ENCODE data around the gene TTC4. TPM values are rescaled to one million over a fixed set of nuclear protein-coding genes. Genes with fewer than 3 reads are reported as not detected.

TTC4 gene
- total RNA-seq, 1 donor from 2014 or later: 20.6 TPM

DNA sequence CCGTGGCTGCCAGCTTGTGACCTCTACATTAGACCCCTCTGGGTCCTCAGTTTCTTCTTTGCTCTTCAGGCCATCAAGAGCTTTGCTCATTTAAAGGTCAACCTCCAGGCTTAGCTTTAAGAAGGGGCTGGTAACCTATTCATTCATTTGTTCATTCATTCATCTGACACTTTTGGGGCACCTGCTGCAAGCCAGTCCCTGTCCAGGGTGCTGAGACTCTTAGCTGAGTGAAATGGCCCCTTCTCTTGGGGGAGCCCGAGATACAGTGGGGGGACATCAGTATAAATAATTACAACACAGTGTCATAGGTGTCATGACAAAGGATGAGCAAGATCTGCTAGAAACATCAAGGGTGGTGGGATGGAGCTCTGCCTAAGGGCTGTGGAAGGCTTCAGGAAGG, 10.5 kb upstream of the TTC4 start:
- H3K36me3 ChIP-seq: peaks cover 0 to 19% of the 10 kb centered on the region in 2 donors
- no peaks in the 10 kb centered on the region for H3K27me3 ChIP-seq
- no peaks in the 10 kb centered on the region for H3K4me1 ChIP-seq
- TF ChIP-seq, protein P1, sequence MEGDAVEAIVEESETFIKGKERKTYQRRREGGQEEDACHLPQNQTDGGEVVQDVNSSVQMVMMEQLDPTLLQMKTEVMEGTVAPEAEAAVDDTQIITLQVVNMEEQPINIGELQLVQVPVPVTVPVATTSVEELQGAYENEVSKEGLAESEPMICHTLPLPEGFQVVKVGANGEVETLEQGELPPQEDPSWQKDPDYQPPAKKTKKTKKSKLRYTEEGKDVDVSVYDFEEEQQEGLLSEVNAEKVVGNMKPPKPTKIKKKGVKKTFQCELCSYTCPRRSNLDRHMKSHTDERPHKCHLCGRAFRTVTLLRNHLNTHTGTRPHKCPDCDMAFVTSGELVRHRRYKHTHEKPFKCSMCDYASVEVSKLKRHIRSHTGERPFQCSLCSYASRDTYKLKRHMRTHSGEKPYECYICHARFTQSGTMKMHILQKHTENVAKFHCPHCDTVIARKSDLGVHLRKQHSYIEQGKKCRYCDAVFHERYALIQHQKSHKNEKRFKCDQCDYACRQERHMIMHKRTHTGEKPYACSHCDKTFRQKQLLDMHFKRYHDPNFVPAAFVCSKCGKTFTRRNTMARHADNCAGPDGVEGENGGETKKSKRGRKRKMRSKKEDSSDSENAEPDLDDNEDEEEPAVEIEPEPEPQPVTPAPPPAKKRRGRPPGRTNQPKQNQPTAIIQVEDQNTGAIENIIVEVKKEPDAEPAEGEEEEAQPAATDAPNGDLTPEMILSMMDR (IDR thresholded peaks at IDR 0.05): no peak
- intact Hi-C loops (cut with DNase I): no loop called here
- H3K4me3 ChIP-seq: no peak overlapping the region
- no peaks in the 10 kb centered on the region for H3K9me3 ChIP-seq
- no peak for DNase-seq (ENCODE audit: low spot score in 2 of 2)
- no peak overlapping the region for H3K27ac ChIP-seq

DNA sequence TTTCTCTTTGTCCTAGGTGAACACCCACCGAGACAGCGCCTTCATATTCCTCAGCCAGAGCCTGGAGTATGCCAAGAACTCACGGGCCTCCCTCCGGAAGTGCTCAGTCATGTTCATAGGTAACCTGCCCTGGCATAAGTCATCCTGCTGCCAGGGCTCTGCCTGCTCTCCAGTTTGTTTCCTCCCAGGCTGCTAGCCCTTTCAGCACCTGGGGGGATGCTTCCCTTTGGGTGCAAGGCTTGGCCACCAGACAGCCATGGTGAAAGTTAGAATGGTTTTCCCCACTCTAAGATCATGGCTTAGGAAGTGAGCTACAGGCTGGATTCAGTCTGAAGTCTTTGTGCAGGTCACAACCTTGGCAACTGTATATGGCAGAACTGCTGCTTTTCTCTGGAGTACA, 9.2 kb upstream of the TTC4 start:
- Histone ChIP-seq H3K4me1 (no peaks in the 10 kb centered on the region), H3K27ac (no peak overlapping the region), H3K9me3 (no peaks in the 10 kb centered on the region), H3K36me3 (peaks cover 0 to 15% of the 10 kb centered on the region in 2 donors), H3K4me3 (no peak overlapping the region), H3K27me3 (no peaks in the 10 kb centered on the region)
- intact Hi-C loops (cut with DNase I): no loop called here
- no peak for DNase-seq (ENCODE audit: low spot score in 2 of 2)
- TF ChIP-seq, protein P1 (IDR thresholded peaks at IDR 0.05): no peak

DNA sequence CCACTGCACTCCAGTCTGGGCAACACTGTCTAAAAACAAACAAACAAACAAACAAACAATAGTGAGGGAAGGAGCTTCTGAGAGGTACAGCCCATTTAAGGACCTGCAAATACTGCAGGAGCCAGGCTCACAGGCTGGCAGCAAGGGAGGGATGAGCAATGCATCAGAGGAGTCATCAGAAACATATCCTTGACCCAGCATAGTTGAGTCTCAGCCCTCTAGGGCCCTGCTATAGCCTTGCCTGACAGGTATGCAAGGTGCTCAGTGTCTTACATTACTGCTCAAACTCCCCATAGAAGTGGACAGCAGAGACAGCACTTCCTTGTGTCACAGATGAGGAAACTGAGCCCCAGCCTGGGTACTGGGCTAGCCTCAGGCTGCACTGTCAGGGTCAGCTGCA, 7.3 kb upstream of the TTC4 start:
- no peak for DNase-seq (ENCODE audit: low spot score in 2 of 2)
- H3K4me1 ChIP-seq: no peaks in the 10 kb centered on the region
- peaks cover 0 to 12% of the 10 kb centered on the region in 2 donors for H3K36me3 ChIP-seq
- no peak overlapping the region for H3K27ac ChIP-seq
- TF ChIP-seq, protein P1 (IDR thresholded peaks at IDR 0.05): no peak
- no peaks in the 10 kb centered on the region for H3K27me3 ChIP-seq
- no peak overlapping the region for H3K4me3 ChIP-seq
- intact Hi-C loops (cut with DNase I): no loop called here
- H3K9me3 ChIP-seq: no peaks in the 10 kb centered on the region

DNA sequence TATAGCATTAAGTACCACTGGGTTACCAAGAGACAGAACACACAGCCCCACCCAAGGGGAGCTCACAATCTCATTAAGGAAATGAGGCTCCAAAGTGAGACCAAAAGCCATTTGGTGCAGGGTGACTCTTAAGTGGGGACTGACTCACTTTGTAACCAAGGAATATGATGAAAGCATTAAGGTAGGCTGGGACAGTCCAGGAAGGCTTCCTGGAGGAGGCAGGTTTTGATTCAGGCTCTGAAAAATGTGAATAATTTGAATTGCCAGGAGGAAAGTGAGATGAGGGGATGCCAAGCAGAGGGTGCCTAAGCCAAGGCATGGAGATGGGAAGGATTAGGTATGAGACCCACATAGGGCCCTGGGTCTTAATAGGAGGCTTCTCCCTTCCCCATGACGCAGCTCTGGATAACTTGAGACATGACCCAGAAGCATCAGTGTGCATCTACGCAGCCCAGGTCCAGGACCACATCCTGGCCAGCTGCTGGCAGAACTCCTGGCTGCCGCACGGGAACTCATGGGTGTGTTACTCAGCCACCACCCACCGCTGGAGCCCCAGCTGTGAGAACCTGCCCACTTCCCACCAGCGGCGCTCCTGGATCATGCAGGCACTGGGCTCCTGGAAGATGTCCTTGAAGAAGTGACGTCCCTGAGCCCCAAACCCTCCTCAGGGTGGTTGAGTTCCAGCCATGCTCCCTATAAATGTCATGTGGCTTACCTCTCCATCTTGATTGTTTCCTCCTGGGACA, 5.9 kb upstream of the TTC4 start:
- Histone ChIP-seq H3K27me3 (no peaks in the 10 kb centered on the region), H3K9me3 (no peaks in the 10 kb centered on the region), H3K4me1 (no peaks in the 10 kb centered on the region), H3K27ac (no peak overlapping the region), H3K36me3 (peaks cover 0 to 12% of the 10 kb centered on the region in 2 donors), H3K4me3 (no peak overlapping the region)
- TF ChIP-seq, protein P1 (IDR thresholded peaks at IDR 0.05): no peak
- no peak for DNase-seq (ENCODE audit: low spot score in 2 of 2)
- intact Hi-C loops (cut with DNase I): loop anchor here (10.0 kb wide), 2 partner anchors 215 to 515 kb away; no protein-coding TSS in a partner anchor

DNA sequence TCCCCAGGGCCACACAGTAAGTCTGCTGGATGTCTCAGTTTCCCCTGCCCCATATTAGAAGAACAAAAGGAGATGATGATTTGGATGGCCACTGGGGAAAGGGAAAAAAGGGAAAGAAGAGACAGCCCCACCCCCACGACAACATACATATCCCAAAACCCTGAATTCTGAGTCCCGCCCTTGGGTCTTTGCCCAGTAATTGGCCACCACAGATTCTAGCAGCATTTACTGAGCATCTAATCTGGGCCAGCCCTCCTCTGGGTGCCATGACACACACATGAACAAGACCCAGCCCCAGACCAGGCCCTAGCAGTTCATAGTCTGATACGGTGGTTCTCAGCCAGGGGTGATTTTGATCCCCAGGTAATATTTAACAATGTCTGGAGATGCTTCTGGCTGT, 5.2 kb upstream of the TTC4 start:
- no peak for DNase-seq (ENCODE audit: low spot score in 2 of 2)
- H3K36me3 ChIP-seq: peaks cover 0 to 12% of the 10 kb centered on the region in 2 donors
- H3K4me1 ChIP-seq: no peaks in the 10 kb centered on the region
- no peak overlapping the region for H3K4me3 ChIP-seq
- H3K27me3 ChIP-seq: no peaks in the 10 kb centered on the region
- no peaks in the 10 kb centered on the region for H3K9me3 ChIP-seq
- intact Hi-C loops (cut with DNase I): loop anchor here (10.0 kb wide), 2 partner anchors 216 to 516 kb away; no protein-coding TSS in a partner anchor
- no peak overlapping the region for H3K27ac ChIP-seq
- TF ChIP-seq, protein P1 (IDR thresholded peaks at IDR 0.05): no peak

All from ascending aorta (tissue), 2 donors.